Inferior parietal cortex (tissue), 1 donor: Measurements from ENCODE around the gene PIGM.
"Not testable (repeated sequence)": the region's sequence is repeated elsewhere in the genome, so short reads cannot be mapped to it uniquely, and the experiment has no call there.

ENCODE experiments used
- DNase-seq: peaks from one replicate; pipeline ENCODE4 v3.0.0-alpha.2; 2016; ENCODE audit errors: extremely low spot score

Gene PIGM

DNA sequence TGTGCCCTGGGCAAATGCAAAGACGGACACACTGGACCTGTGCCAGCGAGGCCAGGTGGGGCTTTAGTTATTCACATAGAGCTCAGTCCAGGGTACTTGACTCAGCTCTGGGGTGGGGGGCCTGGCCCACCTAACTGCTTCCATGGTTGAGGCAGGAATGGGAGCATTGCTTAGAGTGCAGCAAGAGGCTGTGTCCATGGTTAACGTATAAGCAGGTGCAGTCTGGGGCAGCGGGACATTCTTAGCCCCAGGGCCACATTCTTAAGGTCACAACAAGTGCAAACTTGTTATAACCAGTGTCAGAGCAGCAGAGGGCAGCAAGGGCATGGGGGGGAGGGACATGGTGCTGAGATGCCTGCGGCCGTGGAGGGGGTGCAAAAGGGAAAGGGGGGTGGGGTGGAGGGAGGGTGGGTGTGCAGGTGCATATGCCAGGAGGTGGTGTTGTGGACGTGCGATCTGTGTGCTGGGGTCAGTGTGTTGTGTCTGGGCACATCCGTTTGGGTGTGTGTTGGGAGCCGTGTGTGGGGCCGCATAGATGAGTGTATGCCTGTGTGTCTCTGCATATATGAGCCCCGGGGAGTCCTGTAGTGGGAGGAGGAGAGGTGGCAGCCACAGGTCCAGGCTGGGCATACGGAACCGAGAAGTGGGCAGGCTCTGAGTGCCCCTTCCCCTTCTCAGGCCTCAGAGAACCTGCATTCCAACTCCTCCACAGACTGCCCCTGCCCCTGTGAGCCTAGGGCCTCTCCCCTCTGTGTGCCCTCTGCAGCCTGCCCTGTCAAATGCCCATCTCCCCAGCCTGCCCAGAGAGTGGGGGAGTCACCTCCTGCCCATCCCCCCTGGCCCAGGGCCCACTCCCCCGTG lies 29.8 kb upstream of the PIGM start:
- DNase-seq = no peak

DNA sequence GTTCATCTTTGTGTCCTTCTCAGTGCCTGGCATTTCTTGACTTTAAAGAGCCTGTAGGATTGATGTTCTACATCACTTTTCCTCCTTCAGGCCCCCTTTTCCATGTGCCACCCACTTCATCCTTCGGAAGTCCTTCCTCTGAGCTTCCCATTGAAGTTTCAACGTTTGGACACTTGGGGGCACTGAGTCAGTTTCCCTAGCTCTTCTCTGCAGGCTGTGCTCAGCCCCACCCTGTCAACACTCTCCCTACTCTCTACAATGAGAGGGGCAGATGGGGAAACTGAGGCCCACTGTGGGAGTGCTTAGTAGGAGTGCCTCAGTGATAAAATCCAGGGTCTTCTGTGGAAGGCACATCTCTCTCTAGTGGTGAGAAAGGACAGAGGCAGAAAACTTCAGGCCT lies 26.3 kb upstream of the PIGM start:
- no peak for DNase-seq

DNA sequence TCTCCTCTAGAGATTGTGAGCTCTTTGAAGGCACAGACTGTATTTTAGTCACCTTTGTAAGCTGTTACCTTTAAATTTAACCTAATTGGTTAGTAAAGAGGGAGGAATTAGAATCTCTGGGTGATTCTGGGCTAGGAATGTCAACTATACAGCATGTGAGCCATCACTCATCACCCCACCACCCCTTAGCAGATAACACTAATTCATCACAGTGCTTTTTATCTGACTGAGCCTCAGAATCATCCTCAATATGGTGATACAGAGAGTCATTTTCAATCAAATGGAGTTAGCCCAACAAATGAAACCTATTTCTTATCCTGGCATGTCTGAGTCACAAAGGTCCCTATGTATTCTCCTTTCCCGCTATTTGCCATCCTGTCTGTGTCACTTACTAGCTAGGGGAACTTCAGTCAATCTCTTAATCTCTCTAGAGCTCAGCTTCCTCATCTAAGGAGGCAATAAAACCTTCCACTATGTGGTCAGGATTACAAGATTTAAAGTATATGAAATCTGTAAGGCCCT lies 24.9 kb upstream of the PIGM start:
- DNase-seq = no peak

DNA sequence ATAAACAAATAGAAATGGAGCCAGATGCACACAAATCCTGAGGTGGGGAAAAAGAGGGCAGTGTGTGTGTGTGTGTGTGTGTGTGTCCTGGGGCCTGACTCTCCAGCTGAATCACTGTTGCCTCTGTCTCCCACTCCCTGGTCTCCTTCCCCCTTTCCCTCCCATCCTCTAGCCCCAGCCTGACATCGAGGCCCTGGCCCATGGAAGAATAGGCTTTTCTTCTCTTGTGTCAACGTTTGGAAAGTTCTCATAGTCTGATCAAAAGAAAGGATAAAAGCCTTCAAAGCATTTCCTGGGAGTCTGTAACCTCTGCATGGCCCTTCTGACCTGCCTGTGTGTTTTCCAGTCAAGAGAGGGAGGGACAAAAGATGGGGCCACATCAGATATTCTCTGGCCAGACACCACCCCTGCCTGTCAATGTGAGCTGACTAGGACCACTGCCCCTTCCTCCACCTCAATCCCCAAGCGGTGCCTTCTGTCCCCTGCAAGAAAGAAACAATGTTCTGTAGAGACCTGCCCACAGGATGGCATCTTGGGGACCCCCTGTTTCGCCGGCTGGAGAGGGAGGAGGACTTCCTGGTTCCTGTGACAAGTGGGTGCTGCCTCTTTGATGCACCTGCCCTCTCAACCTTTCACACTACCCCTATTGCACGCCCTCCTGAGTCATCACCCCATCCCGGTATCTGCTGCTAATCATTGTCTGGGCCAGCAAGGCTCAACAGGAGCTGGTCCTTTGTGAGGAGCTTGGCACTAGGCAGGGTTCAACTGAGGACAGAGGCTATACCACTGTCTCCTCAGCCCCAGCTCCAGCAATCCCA lies 22.0 kb upstream of the PIGM start:
- DNase-seq = no peak

DNA sequence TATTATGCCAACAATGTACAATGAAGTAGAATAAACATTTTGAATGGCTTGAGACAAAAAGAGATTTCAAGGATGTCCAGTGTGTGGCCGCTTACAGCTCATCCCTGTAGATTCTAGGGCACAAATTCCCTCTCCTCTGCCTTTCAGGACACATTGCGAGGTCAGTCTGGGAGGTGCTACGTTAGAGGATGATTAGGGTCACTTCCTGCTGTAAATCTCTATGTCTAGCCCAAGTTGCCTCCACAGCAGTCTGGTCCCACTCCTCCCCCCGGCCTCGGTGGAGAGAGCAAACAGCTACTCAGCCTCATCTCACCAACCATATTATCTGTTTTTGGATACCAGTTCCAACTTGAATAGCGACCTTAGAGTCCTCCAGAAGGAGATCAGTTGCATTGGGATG lies 21.1 kb upstream of the PIGM start:
- DNase-seq = no peak

DNA sequence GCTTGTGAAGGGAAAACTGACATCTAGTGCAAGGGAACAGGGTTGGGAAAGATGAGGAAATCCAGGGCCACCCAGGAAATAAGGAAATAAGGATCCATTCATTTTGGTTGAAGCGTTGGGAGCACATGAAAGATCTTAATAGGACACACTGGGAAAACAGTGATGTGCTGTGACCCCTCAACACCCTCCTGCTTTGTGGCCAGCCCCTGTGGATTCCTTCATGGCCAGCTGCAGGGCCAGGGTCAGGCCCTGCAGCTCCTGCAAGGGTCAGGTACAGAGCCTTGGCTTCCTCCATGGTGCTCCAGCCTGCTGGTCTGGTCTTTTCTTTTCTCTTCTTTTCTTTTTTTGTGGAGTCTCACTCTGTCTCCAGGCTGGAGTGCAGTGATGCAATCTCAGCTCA lies 18.8 kb upstream of the PIGM start:
- no peak for DNase-seq

DNA sequence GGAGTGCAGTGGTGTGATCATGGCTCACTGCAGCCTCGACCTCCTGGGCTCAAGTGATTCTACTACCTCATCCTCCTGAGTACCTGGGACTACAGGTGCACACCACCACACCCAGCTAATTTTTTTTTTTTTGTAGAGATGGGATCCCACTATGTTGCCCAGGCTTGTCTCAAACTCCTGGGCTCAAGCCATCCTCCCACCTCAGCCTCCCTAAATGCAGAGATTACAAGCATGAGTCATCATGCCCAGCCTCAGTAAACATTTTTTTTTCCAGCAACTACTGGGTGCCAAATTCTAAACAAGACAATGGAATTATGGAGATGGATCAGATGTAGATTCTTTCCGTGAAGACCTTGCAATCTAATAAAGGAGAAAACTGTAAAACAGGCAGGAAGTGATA lies 18.4 kb upstream of the PIGM start:
- not testable (repeated sequence) for DNase-seq

DNA sequence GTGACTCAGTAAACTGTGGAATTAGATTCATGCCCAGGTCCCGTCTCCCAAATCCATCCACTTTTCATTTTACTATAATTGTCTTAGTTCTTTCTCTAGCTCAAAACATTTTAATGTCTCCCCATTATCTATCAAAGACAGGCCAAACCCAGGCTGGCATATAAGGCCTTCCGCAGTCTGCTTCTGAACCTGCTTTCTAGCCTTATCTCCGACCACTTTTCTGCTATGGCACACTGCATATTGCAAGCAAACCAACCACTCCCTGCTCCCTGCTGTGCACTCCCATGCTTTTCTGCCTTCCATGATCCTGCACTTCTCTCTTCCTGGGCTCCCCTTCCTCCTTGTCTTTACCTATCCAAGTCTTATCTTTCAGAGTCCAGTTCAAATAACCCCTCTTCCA lies 17.3 kb upstream of the PIGM start:
- DNase-seq = no peak

DNA sequence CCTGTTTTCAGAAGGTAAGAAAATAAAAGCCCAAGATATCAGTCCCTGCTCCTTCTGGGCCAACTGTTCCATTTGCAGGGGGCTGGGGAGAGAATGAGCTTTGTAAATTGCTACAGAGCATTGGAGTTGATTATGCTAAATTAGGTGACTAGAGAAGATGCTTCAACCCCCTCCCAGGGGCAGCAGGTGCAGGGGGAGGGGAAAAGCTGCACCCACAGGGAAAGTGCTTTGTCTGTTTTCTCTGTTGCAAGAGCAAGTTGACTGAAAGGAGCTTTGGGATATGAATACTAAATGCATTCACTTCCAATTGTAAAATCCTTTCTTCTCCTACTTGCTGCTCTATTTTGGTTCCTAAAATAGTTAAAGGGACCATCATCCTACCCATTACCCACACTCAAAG lies 16.5 kb upstream of the PIGM start:
- DNase-seq = no peak

DNA sequence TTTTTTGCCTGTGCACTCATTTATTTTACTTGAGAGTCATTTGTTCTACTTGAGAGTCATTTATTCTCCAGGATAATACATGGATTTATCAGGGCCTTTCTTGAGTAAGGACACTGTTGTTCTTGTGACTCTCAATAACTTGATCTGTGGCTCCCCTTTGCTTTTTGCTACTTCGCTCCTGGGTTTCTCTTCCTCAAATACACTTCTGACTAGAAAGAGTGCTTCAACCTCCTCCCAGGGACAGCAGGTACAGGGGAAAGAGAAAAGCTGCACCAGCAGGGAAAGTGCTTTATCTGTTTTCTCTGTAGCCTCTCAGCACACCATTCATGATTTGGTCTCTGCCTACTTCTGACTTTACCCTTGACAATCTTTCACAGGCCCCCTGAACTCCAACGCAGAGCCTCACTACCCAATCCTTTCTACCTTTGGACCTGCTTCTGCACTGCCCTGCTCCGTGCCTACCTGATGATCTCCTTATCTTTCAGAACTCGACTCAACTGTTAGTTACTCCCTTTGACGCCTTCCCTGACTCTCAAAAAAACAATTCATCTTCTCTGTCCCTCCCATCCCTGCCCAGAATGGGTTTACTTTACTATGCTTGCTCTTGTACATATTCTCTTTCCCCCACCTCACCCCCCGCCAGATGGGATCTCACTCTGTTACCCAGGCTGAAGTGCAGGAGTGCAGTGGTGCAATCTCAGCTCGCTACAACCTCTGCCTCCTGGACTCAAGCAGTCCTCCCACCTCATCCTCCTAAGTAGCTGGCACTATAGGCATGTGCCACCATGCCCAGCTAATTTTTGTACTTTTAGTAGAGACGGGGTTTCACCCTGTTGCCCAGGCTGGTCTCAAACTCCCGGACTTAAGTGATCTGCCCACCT lies 15.6 kb upstream of the PIGM start:
- no peak for DNase-seq

DNA sequence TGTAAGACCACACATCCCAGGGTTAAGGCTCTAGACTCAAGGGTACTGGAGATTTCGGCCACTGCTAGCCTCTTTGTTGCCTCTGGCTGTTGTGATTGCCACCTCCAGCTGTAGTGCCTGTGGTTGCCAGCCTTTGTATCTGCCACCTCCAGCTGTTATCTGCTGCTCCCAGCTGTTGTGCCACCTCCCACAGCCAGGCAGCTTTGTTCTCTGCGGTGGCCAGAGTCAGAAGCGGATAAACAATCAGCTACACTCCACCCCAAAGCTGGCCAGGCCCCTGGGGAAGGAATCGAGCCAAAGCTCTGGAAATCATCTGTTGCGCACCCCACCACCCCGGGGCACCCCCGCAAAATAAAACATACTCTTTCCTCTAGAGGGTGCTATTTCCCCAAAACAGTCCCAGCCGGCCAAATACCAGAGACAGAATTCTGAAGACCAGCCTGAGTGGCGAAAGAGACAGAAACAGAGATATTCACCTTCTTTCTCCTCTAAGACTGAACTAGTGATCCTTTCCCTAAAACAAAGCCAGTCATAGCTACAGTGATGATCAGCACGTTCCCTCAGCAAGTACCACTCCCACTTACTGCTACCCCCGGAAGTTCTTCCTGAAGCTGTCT lies 14.8 kb upstream of the PIGM start:
- peak; percentile 94 for DNase-seq

DNA sequence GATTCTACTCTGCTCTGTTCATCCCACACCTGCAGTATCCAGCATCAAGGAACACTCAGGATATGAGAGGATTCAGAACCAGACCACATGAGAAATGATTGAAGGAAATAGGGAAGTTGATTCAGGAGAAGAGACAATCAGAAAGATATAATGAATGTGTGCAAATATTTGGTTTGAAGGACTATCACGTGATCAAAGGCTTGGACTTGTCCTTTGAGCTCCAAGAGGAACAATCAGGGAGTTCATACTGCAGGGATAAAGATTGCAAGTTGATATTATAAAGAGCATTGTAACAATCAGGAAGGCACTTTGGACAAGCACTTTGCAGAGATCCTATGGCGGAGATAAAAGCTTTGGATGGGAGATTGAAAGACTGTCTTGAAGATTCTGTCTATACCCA lies 13.9 kb upstream of the PIGM start:
- DNase-seq = no peak

DNA sequence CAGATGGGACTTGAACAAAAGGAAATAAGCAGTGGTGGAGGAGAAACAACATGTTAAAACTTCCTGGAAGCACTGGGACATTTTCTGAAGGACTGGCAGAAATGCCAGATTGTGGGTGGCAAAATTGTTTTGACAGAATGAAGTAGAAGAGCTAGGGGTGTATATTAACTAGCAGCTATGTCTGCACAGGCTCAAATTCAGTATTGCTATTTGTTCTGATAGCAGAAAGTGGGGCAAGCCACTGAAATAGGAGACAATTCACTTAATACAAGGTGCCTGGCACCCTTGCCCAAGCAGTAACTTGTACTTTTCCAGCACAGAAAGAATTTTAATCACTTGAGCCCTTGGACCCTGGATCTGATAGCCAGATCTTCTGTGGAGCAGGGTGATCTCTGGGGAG lies 11.8 kb upstream of the PIGM start:
- no peak for DNase-seq

DNA sequence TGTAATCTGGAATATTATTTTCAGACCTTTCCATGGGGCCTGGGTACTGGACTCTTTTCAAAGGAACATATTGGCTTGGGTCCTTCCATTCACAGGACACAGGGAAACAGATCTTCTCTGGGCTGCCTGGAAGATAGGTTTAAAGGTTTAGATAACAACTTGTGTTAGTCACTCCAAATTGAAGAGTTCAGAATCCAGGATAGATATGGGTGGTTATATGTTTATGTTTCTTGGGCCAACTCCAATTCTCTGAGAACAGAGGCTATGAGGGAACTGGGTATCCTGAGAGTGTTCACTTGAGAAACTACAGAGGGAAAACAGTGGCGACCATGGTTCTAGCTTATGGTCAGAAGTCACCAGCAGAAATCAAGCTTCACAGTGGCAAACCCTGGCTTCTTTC lies 8.7 kb upstream of the PIGM start:
- DNase-seq = no peak

DNA sequence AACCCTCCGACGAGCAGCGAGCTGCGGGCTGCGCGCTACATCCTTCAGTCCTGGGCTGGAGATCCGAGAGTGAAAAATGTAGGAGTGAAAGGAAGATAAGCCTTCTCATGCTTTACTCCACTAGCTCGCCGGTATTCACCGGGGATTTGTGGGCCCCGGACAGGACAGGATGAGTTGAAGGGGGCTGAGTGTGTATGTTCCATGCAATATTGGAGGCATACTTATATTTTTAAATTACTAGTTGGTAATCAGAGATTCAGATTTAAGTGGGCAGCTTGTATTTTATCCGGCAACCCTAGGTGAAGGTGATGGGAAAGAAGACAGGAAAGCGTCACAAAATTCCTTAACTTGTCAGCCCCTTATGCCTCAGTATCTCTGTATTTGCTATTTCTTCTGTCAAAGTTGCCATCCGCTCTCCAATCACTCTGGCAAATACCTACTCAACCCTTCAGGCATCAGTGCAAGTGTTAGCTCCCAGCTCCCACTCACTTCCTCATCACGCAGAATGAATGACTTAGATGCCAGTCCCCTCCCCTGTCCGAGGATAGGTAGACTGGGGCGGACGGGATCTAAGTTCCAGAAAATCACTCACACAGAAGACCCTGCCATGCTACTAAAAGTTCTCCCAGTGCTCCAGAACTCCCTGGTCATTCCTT lies 503 bp upstream of the PIGM start:
- DNase-seq = no peak

DNA sequence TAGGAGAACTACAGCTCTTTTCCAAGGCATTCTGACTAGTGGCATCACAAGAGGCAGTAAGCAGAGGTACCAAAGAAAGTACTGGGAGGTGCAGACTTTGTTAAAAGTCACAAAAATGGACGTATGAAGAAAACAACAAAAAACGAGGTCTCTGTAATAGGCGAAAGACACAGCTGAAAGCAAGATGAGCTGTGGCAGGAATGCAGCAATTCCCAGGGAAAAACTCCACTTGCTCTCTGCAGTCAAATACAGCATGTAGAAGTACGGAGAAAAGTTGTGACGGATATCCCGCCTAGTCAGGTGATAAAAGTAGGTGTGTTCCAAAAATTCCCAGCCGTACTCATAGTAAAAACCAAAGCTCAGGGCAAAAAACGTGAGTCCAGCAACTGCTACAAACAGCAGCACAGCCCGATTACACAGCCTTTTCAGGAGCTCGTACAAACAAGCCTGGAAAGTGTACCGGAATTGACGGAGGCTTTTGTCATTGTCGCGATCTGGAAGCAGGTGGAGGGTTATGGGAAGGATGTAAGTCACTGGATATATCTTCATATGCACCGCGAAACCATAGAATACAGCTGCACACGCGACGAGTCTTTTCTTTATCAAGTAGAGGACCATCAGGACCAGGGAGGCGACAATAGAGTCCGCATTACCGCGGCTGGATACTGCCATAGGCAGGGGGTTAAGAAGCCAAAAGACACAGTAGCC lies 979 bp downstream of the PIGM start:
- no peak for DNase-seq

DNA sequence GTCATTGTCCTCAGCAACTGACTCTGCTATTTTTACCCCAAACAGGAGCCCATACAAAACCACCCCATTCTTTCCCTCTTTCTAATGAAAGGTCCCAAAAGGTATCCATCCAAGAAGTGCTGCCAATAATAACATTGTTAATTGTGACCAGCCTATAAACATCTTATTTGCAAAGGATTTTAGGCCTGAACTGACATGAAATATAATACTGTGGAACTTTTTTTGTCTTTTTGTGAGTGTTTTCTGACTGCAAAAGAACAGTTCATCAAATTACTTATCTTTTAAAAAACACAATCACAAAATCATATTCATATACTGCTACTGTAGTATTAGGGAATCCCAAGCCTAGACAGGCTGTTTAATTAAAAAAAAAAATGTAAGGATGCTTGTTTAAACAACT lies 3.4 kb downstream of the PIGM start:
- no peak for DNase-seq

DNA sequence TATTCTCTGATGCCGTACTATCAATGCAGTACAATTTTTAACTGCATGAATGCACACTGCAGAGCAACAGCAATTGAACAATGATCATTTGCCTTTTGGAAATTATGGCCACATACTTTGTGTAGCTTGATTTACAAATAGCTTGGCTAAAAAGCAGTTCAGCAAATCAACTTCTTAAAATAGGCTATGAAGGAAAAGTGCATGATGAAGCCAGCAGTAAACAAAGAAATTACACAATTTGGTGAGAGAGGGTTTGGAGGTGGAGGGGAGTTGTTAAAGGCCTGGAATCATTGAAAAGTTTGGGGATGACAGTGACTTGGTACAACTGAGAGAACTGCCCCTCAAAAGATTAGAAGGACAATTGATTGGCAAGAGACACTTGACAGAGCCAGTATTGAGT lies 6.5 kb downstream of the PIGM start:
- DNase-seq = no peak

DNA sequence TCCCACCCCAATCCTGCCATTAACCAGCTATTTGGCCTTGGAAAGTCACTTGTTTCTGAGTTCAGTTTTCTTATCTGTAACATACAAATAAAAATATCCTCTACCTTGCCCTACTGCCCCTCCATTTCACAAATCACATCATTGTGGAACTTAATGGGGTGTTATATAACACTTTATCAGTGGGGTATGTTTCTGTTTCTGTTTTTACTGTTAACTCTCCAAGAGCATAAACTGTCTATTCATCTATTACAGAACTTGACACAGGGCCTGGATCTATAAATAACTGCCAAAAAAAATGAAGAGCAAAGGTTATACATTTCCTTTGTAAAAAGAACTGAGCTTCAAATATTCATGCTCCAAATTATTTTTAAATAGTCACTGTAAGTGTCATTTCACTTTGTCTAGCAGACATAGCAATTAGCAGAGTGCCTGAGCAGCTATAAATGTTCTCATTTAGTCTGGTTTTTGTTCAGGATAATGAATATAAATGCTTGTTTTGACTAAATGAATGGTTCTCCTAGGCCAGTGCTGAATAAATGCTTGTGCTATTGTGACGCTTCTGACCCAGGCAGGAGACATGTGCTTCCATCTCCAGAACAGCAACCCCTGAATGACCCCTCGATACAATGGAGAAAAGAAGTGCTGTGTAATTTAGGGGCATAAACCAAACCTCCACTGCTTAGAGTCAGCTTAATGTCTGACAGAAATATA lies 7.4 kb downstream of the PIGM start:
- no peak for DNase-seq
